Stimulated activated CD4-positive, alpha-beta T cell treated with anti-CD3 and anti-CD28 coated beads, Interleukin-2, amount 100 ng/mL, for 24 hours (primary cell): Measurements from ENCODE around the gene TECPR1.

Source experiments
- DNase-seq, 2 donors: peaks; one replicate each; pipeline ENCODE4 v3.0.0-alpha.2; 2020

The TECPR1 gene

GRCh38 chr7:98248156-98248555 lies 3.9 kb downstream of the TECPR1 start:
- DNase-seq: no peak

DNA sequence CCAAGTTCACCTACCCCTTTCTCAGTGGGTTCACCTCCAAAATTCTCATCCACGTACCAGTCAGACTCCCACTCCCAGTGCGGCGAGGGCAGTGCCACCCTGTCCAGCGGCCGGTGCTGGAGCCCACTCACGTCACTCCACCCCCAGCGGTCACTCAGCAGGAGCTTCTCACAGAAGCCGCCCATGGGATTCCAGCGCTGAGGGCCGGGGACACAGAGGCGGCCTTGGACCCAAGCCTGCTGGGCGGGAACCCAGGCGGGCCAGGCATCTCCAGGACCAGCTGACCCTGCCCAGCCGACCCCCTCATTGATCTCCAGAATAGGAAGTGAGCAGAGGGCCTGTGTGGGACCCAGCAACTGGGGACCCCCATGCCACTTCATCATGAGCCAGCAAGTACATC lies 7.2 kb downstream of the TECPR1 start:
- DNase-seq: no peak

DNA sequence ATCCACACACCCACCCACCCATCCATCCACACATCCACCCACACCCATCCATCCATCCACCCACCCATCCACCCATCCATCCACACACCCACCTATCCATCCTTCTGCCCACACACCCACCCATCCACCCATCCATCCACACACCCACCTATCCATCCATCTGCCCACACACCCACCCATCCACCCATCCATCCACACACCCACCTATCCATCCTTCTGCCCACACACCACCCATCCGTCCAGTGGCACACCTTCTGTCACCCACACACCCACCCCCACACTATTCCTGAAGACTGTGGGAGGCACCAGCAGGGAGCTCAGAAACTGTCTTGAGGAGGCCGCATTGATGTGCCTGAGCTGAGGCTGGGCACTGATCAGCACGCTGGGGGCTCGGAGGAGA lies 9.1 kb downstream of the TECPR1 start:
- DNase-seq: no peak

GRCh38 chr7:98242342-98242741 lies 9.7 kb downstream of the TECPR1 start:
- no peak for DNase-seq

- no peak for DNase-seq
Observed at GRCh38 chr7:98241674-98242241, 10.3 kb downstream of the TECPR1 start.

DNA sequence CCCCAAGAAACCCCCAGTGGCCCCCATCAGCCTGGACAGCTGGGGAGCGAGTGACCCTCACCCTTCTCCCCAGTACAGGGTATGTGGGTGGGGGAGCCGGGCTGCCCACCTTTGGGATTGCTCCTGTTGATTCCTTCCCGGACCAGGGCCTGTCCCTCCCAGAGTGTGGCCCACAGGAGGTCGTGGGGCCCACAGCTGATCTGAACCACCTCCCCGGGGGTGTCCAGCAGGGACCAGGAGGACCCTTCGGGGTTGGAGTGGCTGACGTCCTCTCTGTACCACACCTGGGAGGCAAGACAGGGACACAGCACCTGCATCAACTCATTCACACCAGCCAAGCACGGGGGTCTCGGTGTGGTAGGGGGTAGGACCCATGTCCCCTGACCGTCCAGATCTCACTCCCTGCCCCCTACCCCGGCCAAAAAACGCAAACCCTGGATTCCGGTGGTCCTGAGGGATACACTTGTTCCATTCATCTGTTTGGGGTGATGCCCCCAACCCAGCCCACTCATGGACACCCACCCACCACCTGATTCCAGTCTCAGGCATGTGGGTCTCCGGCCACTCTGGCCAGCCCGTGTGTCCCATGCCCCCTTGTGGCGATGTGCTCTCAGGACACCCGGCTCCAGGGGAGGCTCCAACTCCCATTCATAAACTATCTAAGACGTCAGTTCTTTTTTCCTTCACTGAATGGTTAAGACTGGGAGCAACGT lies 10.9 kb downstream of the TECPR1 start:
- DNase-seq: peak; percentile 30 to 37

- no peak for DNase-seq
Observed at GRCh38 chr7:98238976-98239375, 13.1 kb downstream of the TECPR1 start.

- DNase-seq: no peak
Observed at GRCh38 chr7:98238076-98238475, 14.0 kb downstream of the TECPR1 start.

GRCh38 chr7:98236355-98237185 lies 15.5 kb downstream of the TECPR1 start:
- DNase-seq: no peak

DNA sequence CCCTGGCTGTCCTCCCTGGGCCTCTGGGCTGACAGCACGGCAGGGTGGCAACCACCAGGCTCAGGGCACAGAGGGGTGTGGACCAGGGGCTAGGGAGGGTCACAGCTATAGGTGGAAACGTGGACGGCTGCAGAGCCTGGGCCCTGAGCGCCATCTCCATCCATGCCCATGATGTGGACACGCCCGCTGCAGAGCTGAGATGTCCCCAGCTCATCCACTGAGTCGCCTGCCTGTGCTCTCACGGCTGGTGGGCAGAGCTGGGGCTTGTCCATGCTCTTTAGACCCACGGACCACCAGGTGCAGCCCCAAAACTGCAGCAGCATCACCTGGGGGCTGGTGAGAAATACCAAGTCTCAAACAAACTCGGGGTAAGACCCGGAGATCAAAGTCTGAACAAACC lies 16.1 kb downstream of the TECPR1 start:
- DNase-seq: no peak

GRCh38 chr7:98234429-98235147 lies 17.4 kb downstream of the TECPR1 start:
- no peak for DNase-seq

DNA sequence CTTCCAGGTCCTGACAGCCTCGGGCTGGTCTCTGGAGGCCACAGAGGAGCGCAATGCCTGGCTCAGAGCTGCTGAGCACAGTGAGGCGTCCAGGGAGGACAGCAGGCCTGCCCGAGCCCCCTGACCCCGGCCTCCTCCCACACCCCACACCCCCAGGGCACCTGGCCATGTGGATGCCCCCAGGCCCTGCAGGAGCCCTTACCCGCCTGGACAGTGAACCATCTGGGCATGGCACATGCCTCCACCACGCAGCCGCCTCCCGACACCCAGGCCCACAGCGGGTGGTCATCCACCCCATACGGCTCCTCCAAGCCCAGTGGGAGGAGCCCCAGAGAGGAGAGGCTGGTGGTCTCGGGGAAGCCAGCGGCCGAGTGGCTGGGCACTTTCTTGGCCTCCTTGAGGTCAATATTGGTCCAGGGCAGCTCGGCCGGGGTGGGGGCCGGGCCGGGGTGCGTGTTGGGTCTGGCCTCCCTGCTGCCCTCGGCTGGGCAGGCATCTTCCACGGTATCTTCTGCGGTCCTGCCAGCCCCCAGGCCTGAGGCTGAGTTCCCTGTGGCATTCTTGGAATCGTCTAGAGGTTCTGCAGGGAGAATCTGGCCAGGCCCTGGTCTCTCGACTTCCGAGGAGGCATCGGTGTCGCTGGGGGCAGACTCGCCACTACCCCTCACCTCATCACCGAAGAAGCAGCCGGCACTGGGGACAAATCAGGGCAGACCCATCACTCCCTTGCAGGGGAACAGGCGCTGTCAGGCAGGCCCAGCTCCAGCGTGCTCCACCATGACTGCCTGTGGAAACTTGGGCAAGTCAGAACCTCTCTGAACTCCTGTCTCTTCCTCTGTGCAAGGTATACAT lies 18.6 kb downstream of the TECPR1 start:
- DNase-seq: no peak

GRCh38 chr7:98232799-98233198 lies 19.2 kb downstream of the TECPR1 start:
- DNase-seq: no peak

DNA sequence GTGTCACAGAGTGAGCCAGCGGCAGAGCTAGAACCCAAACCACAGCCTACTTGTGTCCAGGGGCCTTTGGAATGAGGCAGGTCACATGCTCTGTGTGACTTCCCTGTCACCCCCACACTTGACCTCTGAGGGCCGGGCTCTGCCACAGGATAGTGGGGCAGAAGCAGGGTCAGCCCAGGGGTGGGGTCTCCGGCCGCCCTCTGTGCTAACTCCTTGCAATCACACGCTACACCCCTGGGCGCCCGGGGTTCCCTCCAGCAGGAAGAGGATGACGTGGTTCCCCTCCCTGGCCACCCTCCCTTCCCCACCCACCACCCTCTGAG lies 19.8 kb downstream of the TECPR1 start:
- DNase-seq: no peak

DNA sequence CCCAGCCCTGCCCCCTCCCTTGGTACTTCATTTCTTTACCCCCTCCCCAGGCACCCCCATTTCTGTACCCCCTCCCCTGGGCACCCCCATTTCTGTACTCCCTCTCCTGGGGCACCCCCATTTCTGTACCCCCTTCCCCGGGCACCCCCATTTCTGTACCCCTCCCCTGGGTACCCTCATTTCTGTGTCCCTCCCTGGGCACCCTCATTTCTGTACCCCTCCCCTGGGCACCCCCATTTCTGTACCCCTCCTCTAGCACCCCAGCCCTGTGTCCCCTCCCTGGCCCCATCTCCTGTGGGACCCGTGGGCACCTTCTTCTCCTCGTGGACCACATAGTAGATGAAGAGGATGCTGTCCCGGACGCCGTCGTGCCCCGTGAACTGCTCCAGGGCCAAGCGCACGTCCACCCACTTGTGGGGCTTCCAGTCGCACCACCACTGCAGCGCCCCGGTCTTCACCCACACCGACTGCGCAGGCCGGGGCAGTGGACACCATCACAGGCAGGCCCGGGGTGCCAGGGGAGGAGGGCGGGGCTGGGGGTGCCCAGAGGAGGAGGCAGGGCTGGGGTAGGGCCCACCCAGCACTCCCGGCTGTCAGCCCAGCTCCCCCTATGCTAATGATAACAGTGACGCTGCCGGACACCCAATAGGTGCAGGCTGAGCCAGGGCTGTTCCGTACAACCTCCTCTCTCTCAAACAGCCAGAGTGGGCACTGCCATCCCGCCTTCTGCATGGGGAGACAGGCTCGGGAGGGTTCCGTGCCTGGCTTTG lies 20.4 kb downstream of the TECPR1 start:
- no peak for DNase-seq

- no peak for DNase-seq
Observed at GRCh38 chr7:98230746-98231471, 21.1 kb downstream of the TECPR1 start.

GRCh38 chr7:98229991-98230745 lies 21.9 kb downstream of the TECPR1 start:
- no peak for DNase-seq

- DNase-seq: no peak
Observed at GRCh38 chr7:98229441-98229840, 22.6 kb downstream of the TECPR1 start.

DNA sequence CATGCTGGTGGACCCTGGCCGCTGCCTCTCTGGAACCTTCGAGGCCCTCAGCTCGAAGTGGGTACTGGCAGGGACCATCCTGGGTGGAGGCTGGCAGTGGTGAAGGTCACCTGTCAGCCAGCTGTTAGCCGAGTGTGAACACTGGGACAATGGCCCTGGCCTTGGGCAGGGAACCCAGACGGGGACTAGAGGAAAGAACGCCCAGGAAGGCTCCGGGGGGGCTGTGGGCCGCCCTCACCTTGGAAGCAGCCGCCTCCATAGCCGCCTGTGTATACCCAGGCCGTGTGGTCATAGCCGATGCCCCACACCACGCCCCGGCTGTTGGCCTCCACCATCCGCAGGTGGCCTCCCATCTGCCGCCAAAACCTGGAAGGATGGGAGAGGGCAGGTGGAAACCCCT lies 23.2 kb downstream of the TECPR1 start:
- no peak for DNase-seq

DNA sequence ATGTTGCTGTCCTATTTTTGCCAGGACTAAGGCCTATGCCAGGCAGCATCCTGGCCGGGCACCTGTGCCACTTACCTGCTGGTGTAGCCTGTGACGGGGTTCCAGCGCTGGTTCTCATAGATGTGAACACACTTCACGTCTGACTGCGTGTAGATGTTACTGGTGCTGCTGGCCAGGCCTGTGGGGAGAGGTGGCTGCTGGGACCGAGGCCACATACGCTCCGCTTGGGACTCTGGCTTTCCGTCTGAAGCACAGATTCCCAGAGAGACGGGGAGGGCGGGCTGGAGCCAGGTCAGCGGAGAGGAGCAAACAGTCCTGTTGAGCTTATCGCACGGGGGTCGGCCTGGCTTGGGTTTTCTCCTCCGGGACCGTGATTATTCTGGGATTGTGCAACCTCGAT lies 24.1 kb downstream of the TECPR1 start:
- no peak for DNase-seq
